Middle frontal gyrus (tissue), 1 donor: ENCODE data around the gene EPB41L4A.

Source experiments
- DNase-seq: peaks from one replicate; pipeline ENCODE4 v3.0.0-alpha.2; 2015; ENCODE audit warnings: low spot score; ENCODE audit errors: extremely low spot score

EPB41L4A gene

DNA sequence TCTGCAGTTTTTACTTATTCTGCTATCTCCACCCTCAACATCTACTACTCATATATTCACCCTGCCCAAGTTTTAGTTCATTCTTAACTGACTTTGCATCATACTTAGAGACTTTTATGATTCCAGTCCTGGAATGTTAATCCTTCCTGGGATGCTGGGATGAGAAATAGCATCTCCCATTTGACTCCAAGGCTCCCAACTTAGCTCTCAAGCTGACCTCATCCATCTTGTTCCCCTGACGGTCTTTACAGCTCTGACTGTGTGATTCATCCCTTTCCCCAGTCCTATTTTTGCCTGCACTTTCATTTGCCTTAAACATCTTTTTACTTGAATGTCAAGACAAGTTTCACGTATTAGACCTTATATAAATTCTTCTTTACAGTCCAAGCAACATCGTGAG, 297.8 kb downstream of the EPB41L4A start:
- no peak for DNase-seq

GRCh38 chr5:112119969-112120368, 299.1 kb downstream of the EPB41L4A start:
- no peak for DNase-seq

DNA sequence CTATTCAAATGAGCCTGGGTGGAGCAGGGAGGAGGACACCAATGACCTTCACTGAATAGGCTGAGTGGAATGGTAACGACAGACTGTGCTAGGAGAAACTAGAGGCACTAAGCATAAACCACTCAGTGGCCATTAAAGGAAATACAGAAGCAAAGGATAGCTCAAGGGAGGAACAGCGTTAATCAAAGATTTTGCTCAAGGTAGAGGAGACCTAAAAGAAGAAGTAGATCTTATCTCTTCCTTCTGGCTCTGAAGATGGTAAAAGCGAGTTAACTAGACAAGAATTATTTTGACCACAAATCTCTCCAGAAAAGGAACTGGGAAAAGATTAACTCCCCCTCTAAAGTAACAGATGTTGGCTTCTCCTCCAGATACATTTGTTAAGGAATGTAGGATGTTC, 299.6 kb downstream of the EPB41L4A start:
- DNase-seq = no peak

GRCh38 chr5:112117551-112117950, 301.5 kb downstream of the EPB41L4A start:
- DNase-seq = no peak

DNA sequence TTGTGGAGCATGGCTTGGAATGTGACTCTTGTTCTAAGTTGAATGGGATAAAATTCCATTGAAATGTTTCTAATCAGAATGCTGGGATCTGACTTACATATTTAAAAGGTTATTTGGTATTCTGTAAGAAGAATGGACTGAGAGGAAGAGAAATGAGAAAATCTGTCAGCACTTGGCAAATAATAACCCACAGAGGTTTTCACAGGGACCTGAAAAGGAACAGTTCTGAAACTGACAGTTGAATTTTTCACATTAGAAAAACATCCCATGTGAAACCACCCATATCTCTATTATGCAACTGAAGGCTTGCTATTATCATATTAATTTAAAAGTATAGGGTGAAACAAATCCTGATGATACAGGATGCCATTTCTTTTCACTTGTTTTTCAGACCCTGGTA, 302.7 kb downstream of the EPB41L4A start:
- DNase-seq = no peak

GRCh38 chr5:112113565-112113964, 305.5 kb downstream of the EPB41L4A start:
- no peak for DNase-seq
